Coronary artery (tissue), 2 donors: ENCODE measurements around the gene ABTB1.

ENCODE experiments used
- DNase-seq: peaks from one replicate; pipeline ENCODE4 v3.0.0-alpha.2; 2017; ENCODE audit warnings: low spot score
- H3K27ac ChIP-seq, 2 donors: fragments of 200-600 bp; sonication (generic); one replicate each; pipeline ENCODE4 v1.5.1; 2016 to 2019
- H3K4me3 ChIP-seq: fragments of 200-600 bp; sonication (generic); 2 replicates; pipeline ENCODE4 v1.5.1; 2016; ENCODE audit warnings: mild to moderate bottlenecking, moderate library complexity
- CTCF ChIP-seq: fragments of 200-600 bp; sonication (generic); IDR thresholded peaks from one replicate; pipeline ENCODE4 v1.5.1; 2019; ENCODE audit warnings: antibody characterized with exemption

ABTB1 gene

GRCh38 chr3:127688022-127688415, 15.3 kb downstream of the ABTB1 start:
- Histone ChIP-seq H3K27ac (peak overlapping the region; percentile 84 to 87), H3K4me3 (no peak overlapping the region)
- no peak for DNase-seq
- no peak for TF ChIP-seq CTCF

GRCh38 chr3:127688416-127689265, 15.9 kb downstream of the ABTB1 start:
- peak; percentile 66 for DNase-seq
- Histone ChIP-seq H3K4me3 (no peak overlapping the region), H3K27ac (peak overlapping the region; percentile 84 to 87)
- TF ChIP-seq CTCF = no peak

- Histone ChIP-seq H3K27ac (peak overlapping the region; percentile 84 to 87), H3K4me3 (no peak overlapping the region)
- TF ChIP-seq CTCF = no peak
- DNase-seq = peak; percentile 63
Observed at GRCh38 chr3:127689266-127689860, 16.6 kb downstream of the ABTB1 start.

GRCh38 chr3:127690106-127690505, 17.4 kb downstream of the ABTB1 start:
- peak; percentile 83 for DNase-seq
- no peak for TF ChIP-seq CTCF
- no peak overlapping the region for H3K4me3 ChIP-seq
- peak overlapping the region; percentile 84 to 87 for H3K27ac ChIP-seq

- H3K27ac ChIP-seq = peak overlapping the region; percentile 84 to 87
- TF ChIP-seq CTCF = no peak
- H3K4me3 ChIP-seq = no peak overlapping the region
- DNase-seq = no peak
Observed at GRCh38 chr3:127690823-127691452, 18.2 kb downstream of the ABTB1 start.

- TF ChIP-seq CTCF = no peak
- H3K27ac ChIP-seq = peak overlapping the region; percentile 84 to 87
- no peak overlapping the region for H3K4me3 ChIP-seq
- no peak for DNase-seq
Observed at GRCh38 chr3:127691489-127691888, 18.7 kb downstream of the ABTB1 start.
